HG02973 (cell line): ENCODE results near the gene LMBRD2.
A peak's percentile ranks its signal among the peaks of the same experiment; 100 is the strongest.
"Not testable (repeated sequence)": the region's sequence is repeated elsewhere in the genome, so short reads cannot be mapped to it uniquely, and the experiment has no call there.

ENCODE experiments used
- ATAC-seq: cut with Tn5 transposase; IDR thresholded peaks from one replicate; pipeline ENCODE4 v1.9.1; 2021; ENCODE audit warnings: moderate library complexity; ENCODE audit not compliant: unreplicated experiment

The LMBRD2 gene

DNA sequence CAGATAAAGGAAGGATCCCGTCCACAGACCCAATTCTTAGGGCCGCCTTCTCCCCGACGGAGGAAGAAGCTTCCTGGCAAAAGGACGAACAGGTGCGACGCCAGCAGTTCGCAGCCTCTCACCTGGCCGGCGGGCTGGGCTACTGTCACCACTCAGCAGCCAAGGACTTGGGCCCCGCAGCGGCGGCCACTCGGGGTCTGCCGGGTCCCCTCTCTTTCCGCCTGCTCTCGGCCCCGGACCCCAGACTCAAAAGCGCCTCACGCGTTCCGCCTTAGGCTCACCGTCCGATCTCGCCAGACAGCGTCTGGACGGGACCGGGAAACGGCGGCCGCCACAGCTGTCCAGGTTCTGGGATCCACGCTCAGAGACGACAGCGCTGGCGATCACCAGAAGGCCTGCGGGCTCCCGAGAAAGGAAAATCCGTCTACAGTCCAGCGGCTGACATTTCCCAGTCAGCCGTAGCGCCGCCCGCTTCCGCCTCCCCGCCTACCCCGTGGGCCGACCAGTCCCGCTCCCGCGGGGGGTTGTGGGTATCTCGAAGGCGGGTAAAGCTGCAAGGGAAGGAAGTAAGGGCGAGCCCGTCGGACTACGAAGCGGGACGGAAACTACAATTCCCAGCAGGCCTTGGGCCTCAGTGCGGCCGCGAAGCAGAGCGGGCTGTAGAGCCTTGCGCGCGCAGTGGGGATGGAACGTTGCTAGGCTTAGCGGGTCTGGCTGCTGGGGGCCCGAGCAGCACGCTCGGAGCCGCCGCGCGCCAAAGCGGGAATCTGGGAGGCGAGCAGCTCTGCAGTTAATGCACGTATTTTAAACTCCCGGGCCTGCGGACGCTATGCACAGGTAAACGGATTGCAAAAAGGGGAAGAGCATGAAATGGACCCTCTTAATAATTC, at the start of gene LMBRD2, which contains the start of gene SKP2:
LMBRD2 (minus strand) TSS at position 454 of the 890 bp plus-strand sequence. CDS start 8,538 bp downstream, outside the sequence.
SKP2 (plus strand) TSS at position 678 of the 890 bp plus-strand sequence; CDS start at position 830, 152 bp downstream.
- peak; percentile 98 for ATAC-seq

DNA sequence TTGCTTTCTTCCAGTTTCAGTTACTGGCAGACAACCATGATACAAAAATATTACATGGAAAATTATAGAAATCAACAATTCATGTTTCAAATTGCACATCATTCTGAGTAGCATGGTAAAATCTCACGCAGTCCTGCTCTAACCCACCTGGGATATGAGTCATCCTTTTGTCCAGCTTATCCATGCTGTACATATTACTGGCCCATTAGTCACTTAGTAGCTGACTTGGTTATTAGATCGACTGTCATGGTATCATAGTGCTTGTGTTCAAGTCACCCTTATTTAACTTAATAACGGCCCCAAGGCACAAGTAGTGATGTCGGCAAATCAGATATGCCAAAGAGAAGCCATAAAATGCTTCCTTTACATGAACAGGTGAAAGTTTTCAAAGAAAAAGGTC, 48.8 kb upstream of the LMBRD2 start:
- no peak for ATAC-seq

DNA sequence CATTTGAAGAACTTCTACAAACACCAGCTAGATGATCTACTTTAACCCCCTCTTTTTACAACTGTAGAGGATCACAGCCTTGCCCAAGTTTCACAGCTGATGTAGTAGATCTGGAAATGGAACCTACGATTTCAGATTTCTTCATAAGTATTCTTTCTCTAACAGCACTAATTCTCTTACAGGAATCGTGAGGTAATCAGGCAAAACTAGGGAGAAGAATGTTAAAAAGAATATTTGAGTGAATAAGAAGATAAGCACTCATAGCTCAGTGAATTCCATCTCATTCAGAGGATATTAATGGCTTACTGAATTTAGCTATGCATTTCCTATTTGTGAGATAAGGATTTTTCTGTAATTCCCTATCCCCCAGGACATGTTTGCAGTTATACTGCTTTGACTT, 47.9 kb upstream of the LMBRD2 start:
- ATAC-seq = no peak

DNA sequence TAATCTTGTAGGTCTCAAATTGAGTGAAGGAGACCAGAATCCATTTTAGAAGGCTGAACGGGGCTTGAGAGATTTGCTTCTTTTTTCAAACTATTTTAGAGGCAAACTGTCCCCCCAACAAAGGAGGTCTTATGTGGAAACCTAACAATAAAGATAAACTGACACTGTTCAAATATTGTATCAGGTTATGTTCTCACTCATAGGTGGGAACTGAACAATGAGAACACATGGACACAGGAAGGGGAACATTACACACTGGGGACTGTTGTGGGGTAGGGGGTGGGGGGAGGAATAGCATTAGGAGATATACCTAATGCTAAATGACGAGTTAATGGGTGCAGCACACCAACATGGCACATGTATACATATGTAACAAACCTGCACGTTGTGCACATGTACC, 47.1 kb upstream of the LMBRD2 start:
- ATAC-seq = not testable (repeated sequence)

GRCh38 chr5:36198281-36198680, 46.6 kb upstream of the LMBRD2 start:
- no peak for ATAC-seq

GRCh38 chr5:36193746-36194145, 42.1 kb upstream of the LMBRD2 start:
- ATAC-seq = no peak

DNA sequence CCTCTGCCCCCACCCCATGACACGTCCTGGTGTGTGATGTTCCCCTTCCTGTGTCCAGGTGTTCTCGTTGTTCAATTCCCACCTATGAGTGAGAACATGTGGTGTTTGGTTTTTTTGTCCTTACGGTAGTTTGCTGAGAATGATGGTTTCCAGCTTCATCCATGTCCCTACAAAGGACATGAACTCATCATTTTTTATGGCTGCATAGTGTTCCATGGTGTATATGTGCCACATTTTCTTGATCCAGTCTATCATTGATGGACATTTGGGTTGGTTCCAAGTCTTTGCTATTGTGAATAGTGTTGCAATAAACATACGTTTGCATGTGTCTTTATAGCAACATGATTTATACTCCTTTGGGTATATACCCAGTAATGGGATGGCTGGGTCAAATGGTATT, 32.7 kb upstream of the LMBRD2 start:
- not testable (repeated sequence) for ATAC-seq

DNA sequence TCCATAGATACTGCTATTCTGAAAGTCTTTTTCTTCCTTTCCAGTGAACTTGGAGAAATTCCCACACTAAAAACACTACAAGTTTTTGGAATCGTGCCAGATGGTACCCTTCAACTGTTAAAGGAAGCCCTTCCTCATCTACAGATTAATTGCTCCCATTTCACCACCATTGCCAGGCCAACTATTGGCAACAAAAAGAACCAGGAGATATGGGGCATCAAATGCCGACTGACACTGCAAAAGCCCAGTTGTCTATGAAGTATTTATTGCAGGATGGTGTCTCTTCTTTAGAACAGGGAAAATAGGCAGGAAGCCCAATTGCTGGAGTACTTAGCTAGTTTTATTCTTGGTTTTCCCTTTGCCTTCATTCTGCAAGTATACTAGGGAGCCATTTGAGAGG, 30.1 kb upstream of the LMBRD2 start:
- ATAC-seq = no peak

- ATAC-seq = no peak
These were observed 29.1 kb upstream of the LMBRD2 start for GRCh38 chr5:36180556-36181350.

DNA sequence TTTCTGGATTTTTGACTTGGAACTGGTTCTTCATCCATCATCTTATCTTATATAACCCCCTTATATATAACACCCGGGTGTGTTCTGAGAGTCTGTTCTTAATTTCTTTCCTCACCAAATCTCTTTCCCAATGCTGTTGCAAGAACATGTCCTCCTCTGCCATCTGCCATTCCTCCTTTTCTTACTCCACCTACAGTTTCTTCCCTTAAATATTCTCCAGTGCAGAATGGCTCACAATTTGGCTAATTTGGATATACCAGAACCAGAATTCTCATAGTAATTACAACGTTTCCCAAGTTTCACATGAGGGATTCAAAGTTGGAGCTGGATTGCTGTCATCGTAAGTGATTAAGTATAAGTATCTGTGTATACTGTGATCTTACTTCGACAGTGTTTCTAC, 28.3 kb upstream of the LMBRD2 start:
- ATAC-seq = no peak

- no peak for ATAC-seq
These were observed 26.8 kb upstream of the LMBRD2 start for GRCh38 chr5:36178524-36178890.

DNA sequence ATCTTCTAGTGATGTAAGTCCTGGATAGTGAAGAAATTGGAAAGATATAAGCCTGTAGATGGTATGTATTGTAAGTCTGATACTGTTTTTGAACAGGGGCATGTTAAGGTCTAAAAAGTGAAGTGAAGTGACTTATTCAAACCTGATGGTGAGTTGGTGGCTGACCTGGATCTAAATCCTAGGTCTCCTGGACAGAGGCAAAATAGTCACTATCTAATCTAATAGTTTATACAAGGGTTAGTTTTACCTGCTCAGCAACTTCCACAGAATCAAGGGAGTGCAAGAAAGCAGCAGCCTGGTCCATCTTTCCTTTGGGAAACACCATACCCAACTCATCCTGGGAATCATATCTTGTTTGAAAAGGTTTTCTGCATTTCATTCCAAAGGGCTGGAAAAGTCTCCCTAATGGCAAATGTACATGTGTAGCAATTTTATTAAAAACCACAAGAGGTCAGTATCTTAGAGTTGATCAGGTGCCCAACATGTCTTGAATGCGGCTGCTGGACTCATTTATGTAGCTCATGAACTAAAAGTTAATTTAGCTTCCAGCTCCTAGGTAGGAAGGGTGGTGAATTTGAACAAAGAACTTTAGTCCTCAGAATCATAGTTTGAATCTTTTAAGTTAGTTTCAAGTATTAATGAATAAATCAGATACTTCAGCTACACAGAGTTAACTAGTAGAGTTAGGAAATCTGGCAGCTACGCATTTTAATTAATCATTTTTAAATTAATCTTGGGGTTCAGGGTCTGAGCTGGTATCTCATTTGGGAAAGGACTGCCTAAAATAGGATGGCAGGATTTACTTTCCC, 26.2 kb upstream of the LMBRD2 start:
- ATAC-seq = no peak

DNA sequence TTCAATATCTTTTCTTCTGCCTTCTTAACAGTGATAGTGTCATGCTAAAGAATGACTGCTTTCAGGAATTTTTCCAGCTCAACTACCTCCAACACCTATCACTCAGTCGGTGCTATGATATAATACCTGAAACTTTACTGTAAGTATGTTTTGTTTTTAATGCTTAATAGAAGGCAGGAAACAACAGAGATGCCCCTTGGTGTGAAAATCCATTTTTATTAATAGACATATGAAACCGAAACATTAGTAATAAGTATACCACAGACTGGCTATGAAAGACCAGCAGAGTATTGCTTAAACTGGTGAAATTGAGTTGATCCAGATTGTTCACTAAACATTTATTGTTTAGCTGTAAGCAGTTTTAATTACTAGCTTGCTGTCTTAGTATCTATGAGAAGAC, 25.5 kb upstream of the LMBRD2 start:
- ATAC-seq = peak; percentile 96

- no peak for ATAC-seq
These were observed 23.4 kb upstream of the LMBRD2 start for GRCh38 chr5:36175043-36175442.

GRCh38 chr5:36174119-36174518, 22.4 kb upstream of the LMBRD2 start:
- no peak for ATAC-seq

DNA sequence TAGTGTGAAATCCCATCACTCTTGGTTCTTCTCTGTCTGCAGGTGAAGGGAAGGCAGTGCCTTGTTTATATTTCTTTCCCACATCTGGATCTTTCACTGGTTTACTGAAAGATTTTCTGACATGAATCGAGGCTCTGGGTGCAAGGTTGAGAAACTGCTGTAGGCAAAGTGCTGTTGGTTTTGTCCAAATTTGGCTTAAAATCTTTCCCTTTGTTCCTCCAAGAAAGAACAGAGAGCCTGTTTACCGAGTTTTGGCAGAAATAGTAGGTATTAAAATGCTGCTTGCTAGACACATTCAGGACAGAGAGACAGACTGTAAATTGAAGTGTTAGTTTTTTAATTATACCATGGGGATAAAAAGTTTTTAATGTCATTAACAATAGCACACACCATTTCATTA, 21.7 kb upstream of the LMBRD2 start:
- ATAC-seq = no peak

DNA sequence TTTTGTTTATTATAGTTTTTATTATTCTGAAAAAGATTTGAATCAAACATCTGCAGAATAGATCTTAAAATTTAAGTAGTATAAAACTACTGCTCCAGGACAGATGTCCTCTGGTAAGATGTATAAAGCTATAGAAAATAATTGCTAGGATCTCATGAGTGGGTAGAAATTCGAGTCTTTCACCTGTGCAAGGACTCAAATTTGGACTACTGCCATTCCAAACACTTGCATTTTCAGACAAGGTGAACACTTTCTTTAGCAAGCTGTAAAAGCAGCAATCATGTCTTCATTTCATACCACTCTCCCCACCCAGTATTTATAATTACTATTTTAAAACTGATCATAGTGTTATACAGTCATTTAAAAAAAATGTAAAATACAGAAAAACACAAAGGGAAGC, 20.9 kb upstream of the LMBRD2 start:
- no peak for ATAC-seq

DNA sequence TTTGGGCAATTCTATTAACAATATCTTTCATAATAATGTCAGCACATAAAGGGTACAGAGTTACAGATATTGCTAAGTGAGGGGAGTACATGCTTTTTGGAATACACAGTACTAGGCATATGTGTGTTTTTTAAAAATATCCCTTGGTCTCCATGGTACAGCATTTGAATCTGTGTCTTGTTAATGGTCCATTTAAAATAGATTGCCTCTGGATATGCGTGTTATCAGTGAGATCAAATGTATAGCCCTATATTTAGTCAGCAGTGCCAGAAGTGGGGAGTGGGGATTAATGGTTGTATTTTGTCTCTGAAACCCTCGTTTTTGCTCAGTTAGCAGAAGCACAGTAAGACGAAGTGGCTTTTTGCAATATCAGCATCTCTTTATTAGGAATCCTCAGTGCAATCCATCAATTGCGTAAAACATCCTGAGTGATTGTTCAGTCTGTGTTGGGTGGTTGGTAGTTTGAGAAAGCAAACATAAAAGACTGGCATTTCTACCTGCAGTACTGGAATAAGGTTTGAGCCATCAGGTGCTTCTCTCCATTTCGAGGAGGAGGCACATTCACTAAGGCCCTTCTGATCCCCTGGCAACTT, 19.2 kb upstream of the LMBRD2 start:
- no peak for ATAC-seq

GRCh38 chr5:36168737-36169136, 17.1 kb upstream of the LMBRD2 start:
- no peak for ATAC-seq

GRCh38 chr5:36164461-36164860, 12.8 kb upstream of the LMBRD2 start:
- ATAC-seq = no peak
